Glomerular endothelial cell (primary cell): ENCODE results near the gene BRINP3. TPM values are rescaled to one million over a fixed set of nuclear protein-coding genes. Genes with fewer than 3 reads are reported as not detected.

Experiments
- DNase-seq: peaks from one replicate; pipeline ENCODE4 v3.0.0-alpha.2; 2011; ENCODE audit warnings: low read depth, low spot score; ENCODE audit errors: extremely low read depth
- total RNA-seq: library from RNA; depleted of rRNA; stranded (reverse); fragments of >200 nt; gene quantifications from 2 replicates; pipeline ENCODE4 v1.2.3, GENCODE V29; 2015

The BRINP3 gene
- total RNA-seq, 1 donor from 2014 or later = not detected

GRCh38 chr1:190193508-190194115, 284.1 kb downstream of the BRINP3 start:
- no peak for DNase-seq

- no peak for DNase-seq
Observed at GRCh38 chr1:190192627-190193026, 285.0 kb downstream of the BRINP3 start.

- no peak for DNase-seq
Observed at GRCh38 chr1:190183588-190183987, 294.1 kb downstream of the BRINP3 start.

GRCh38 chr1:190179817-190180216, 297.8 kb downstream of the BRINP3 start:
- DNase-seq = no peak

GRCh38 chr1:190178827-190179226, 298.8 kb downstream of the BRINP3 start:
- no peak for DNase-seq

GRCh38 chr1:190177555-190177954, 300.1 kb downstream of the BRINP3 start:
- no peak for DNase-seq

GRCh38 chr1:190176776-190177175, 300.9 kb downstream of the BRINP3 start:
- DNase-seq = no peak

GRCh38 chr1:190175320-190175719, 302.3 kb downstream of the BRINP3 start:
- no peak for DNase-seq

- DNase-seq = no peak
Observed at GRCh38 chr1:190172651-190173430, 304.8 kb downstream of the BRINP3 start.

GRCh38 chr1:190170321-190170720, 307.3 kb downstream of the BRINP3 start:
- DNase-seq = no peak

GRCh38 chr1:190169311-190170067, 308.2 kb downstream of the BRINP3 start:
- no peak for DNase-seq

GRCh38 chr1:190168893-190169280, 308.8 kb downstream of the BRINP3 start:
- DNase-seq = no peak

GRCh38 chr1:190168116-190168892, 309.4 kb downstream of the BRINP3 start:
- DNase-seq = no peak

- no peak for DNase-seq
Observed at GRCh38 chr1:190159146-190159545, 318.5 kb downstream of the BRINP3 start.

- no peak for DNase-seq
Observed at GRCh38 chr1:190154744-190155143, 322.9 kb downstream of the BRINP3 start.

- no peak for DNase-seq
Observed at GRCh38 chr1:190147616-190148015, 330.0 kb downstream of the BRINP3 start.

- no peak for DNase-seq
Observed at GRCh38 chr1:190144650-190145049, 333.0 kb downstream of the BRINP3 start.

GRCh38 chr1:190140644-190141043, 337.0 kb downstream of the BRINP3 start:
- DNase-seq = no peak

- DNase-seq = no peak
Observed at GRCh38 chr1:190138702-190139101, 339.0 kb downstream of the BRINP3 start.

- no peak for DNase-seq
Observed at GRCh38 chr1:190138266-190138665, 339.4 kb downstream of the BRINP3 start.

- no peak for DNase-seq
Observed at GRCh38 chr1:190129366-190129765, 348.3 kb downstream of the BRINP3 start.
